Neutrophil (primary cell): ENCODE results near the gene MSH3.
"Not testable (repeated sequence)": the region's sequence is repeated elsewhere in the genome, so short reads cannot be mapped to it uniquely, and the experiment has no call there.

Experiments
- H3K27ac ChIP-seq: fragments of 200-600 bp; sonication (generic); 2 replicates; pipeline ENCODE4 v1.5.1; 2016; ENCODE audit warnings: mild to moderate bottlenecking, moderate library complexity
- H3K27me3 ChIP-seq: fragments of 200-600 bp; sonication (generic); 2 replicates; pipeline ENCODE4 v1.6.0; 2016; ENCODE audit warnings: mild to moderate bottlenecking
- H3K36me3 ChIP-seq: fragments of 200-600 bp; sonication (generic); 2 replicates; pipeline ENCODE4 v1.5.1; 2017
- H3K4me1 ChIP-seq, 2 experiments: fragments of 200-600 bp in 1 of 2; sonication (generic) in 1 of 2; 1 replicate in 1 of 2; 2 replicates in 1 of 2; pipeline versions ENCODE4 v1.5.1 to v1.6.1; 2013 to 2016; ENCODE audit warnings: low read depth in 1 of 2, low read length in 1 of 2, mild to moderate bottlenecking in 1 of 2, moderate library complexity in 1 of 2; ENCODE audit not compliant: control insufficient read depth in 1 of 2, insufficient read depth in 1 of 2
- H3K4me3 ChIP-seq, 2 experiments: fragments of 200-600 bp in 1 of 2; sonication (generic) in 1 of 2; 1 replicate in 1 of 2; 2 replicates in 1 of 2; pipeline ENCODE4 v1.5.1; 2013 to 2016; ENCODE audit warnings: low read depth in 1 of 2, low read length in 1 of 2, mild to moderate bottlenecking in 1 of 2, moderate library complexity in 1 of 2
- H3K9me3 ChIP-seq: fragments of 200-600 bp; sonication (generic); 2 replicates; pipeline ENCODE4 v1.5.1; 2016
- CTCF ChIP-seq: fragments of 200-600 bp; sonication (generic); IDR thresholded peaks from 2 replicates; pipeline ENCODE4 v1.5.1; 2016; ENCODE audit warnings: antibody characterized with exemption

MSH3 gene

GRCh38 chr5:80655231-80655774, 851 bp downstream of the MSH3 start:
- H3K27me3 ChIP-seq, result no peaks in the 10 kb centered on the region
- no peaks in the 10 kb centered on the region for H3K9me3 ChIP-seq
- peak overlapping the region; percentile 89 to 99 for H3K4me3 ChIP-seq
- H3K4me1 ChIP-seq, result peaks cover 28% of the 10 kb centered on the region in 2 experiments
- peak overlapping the region; percentile 98 for H3K27ac ChIP-seq
- no peak for TF ChIP-seq CTCF
- peaks cover 22% of the 10 kb centered on the region for H3K36me3 ChIP-seq

- no peak overlapping the region for H3K27ac ChIP-seq
- H3K4me3 ChIP-seq, result no peak overlapping the region
- H3K4me1 ChIP-seq, result peaks cover 28% of the 10 kb centered on the region in 2 experiments
- no peaks in the 10 kb centered on the region for H3K9me3 ChIP-seq
- no peaks in the 10 kb centered on the region for H3K27me3 ChIP-seq
- H3K36me3 ChIP-seq, result peaks cover 22% of the 10 kb centered on the region
- TF ChIP-seq CTCF, result no peak
These were observed 2.0 kb downstream of the MSH3 start for GRCh38 chr5:80656425-80656824.

GRCh38 chr5:80659106-80659505, 4.7 kb downstream of the MSH3 start:
- peaks cover 29% of the 10 kb centered on the region for H3K36me3 ChIP-seq
- TF ChIP-seq CTCF, result no peak
- H3K9me3 ChIP-seq, result no peaks in the 10 kb centered on the region
- H3K4me3 ChIP-seq, result no peak overlapping the region
- H3K27me3 ChIP-seq, result no peaks in the 10 kb centered on the region
- peaks cover 13 to 14% of the 10 kb centered on the region in 2 experiments for H3K4me1 ChIP-seq
- H3K27ac ChIP-seq, result no peak overlapping the region

- H3K27ac ChIP-seq, result not testable (repeated sequence)
These were observed 6.2 kb downstream of the MSH3 start for GRCh38 chr5:80660661-80661060.

GRCh38 chr5:80662108-80662507, 7.7 kb downstream of the MSH3 start:
- Histone ChIP-seq H3K36me3 (peaks cover 36% of the 10 kb centered on the region), H3K4me1 (no peaks in the 10 kb centered on the region), H3K27me3 (no peaks in the 10 kb centered on the region), H3K27ac (no peak overlapping the region), H3K4me3 (no peak overlapping the region), H3K9me3 (no peaks in the 10 kb centered on the region)
- TF ChIP-seq CTCF, result no peak

More at GRCh38 chr5:80660661-80661060, 6.2 kb downstream of the MSH3 start:
- H3K27me3 ChIP-seq, H3K4me3 ChIP-seq, H3K4me1 ChIP-seq, H3K9me3 ChIP-seq: not testable (repeated sequence)
- H3K36me3 ChIP-seq, result peaks cover 29% of the 10 kb centered on the region

GRCh38 chr5:80665057-80665456, 10.6 kb downstream of the MSH3 start:
- H3K27me3 ChIP-seq, result no peaks in the 10 kb centered on the region
- peaks cover 30% of the 10 kb centered on the region for H3K36me3 ChIP-seq
- TF ChIP-seq CTCF, result no peak
- no peaks in the 10 kb centered on the region for H3K9me3 ChIP-seq
- no peak overlapping the region for H3K27ac ChIP-seq
- no peaks in the 10 kb centered on the region for H3K4me1 ChIP-seq
- H3K4me3 ChIP-seq, result no peak overlapping the region
